ENCODE results near the gene USH1G. TPM values are rescaled to one million over a fixed set of nuclear protein-coding genes. Genes with fewer than 3 reads are reported as not detected.

Gene USH1G
- total RNA-seq, 1 donor from 2014 or later = 0.21 TPM

GRCh38 chr17:74951065-74951464 lies 28.0 kb upstream of the USH1G start:
- Histone ChIP-seq H3K27me3 (ENCODE audit: low read depth) (peaks cover 8% of the 10 kb centered on the region), H3K27ac (no peak overlapping the region), H3K4me3 (no peak overlapping the region), H3K4me1 (no peaks in the 10 kb centered on the region), H3K36me3 (no peaks in the 10 kb centered on the region), H3K9me3 (no peaks in the 10 kb centered on the region)
- intact Hi-C loops (cut with DNase I) = no loop called here
- DNase-seq = no peak
- TF ChIP-seq CTCF (IDR thresholded peaks at IDR 0.05) = no peak
- ATAC-seq = no peak

- Histone ChIP-seq H3K9me3 (no peaks in the 10 kb centered on the region), H3K4me3 (no peak overlapping the region), H3K36me3 (no peaks in the 10 kb centered on the region), H3K4me1 (no peaks in the 10 kb centered on the region), H3K27ac (no peak overlapping the region), H3K27me3 (ENCODE audit: low read depth) (peaks cover 8% of the 10 kb centered on the region)
- DNase-seq (no peak), ATAC-seq (peak in 1 of 2 donors; percentile 10)
- intact Hi-C loops (cut with DNase I) = no loop called here
- TF ChIP-seq CTCF (IDR thresholded peaks at IDR 0.05) = no peak
Measured at GRCh38 chr17:74950207-74950606, 27.2 kb upstream of the USH1G start.

- H3K4me1 ChIP-seq = no peaks in the 10 kb centered on the region
- no peaks in the 10 kb centered on the region for H3K36me3 ChIP-seq
- H3K27ac ChIP-seq = no peak overlapping the region
- peaks cover 8% of the 10 kb centered on the region for H3K27me3 ChIP-seq (ENCODE audit: low read depth)
- H3K9me3 ChIP-seq = no peaks in the 10 kb centered on the region
- ATAC-seq = no peak
- DNase-seq = no peak
- TF ChIP-seq CTCF (IDR thresholded peaks at IDR 0.05) = no peak
- H3K4me3 ChIP-seq = no peak overlapping the region
- intact Hi-C loops (cut with DNase I) = no loop called here
Measured at GRCh38 chr17:74949455-74950115, 26.5 kb upstream of the USH1G start.

DNA sequence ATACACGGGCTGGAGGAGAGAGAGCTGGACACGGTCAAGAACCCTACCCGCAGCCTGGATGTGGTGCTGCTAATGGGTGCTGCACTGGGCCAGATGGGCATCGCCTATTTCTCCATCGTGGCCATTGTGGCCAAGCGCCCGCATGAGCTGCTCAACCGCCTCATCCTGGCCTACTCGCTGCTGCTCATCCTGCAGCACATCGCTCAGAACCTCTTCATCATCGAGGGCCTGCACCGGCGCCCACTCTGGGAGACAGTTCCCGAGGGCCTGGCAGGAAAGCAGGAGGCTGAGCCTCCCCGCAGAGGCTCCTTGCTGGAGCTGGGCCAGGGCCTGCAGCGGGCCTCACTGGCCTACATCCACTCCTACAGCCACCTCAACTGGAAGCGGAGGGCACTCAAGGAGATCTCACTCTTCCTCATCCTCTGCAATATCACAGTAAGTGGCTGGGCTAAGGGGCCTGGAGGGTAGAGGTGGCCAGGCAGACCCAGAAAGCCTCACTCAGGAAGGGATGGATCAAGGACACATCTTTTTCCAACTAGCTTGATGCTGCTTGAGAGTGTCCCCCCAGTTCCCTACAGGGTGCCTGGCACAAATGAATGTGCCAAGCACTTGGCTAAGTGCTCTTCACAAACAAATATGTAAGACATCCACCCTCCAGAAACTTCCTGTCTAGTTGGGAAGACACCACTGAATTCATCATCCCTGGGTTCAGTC lies 24.1 kb upstream of the USH1G start:
- H3K27ac ChIP-seq = no peak overlapping the region
- DNase-seq = no peak
- H3K36me3 ChIP-seq = no peaks in the 10 kb centered on the region
- ATAC-seq = no peak
- peaks cover 12% of the 10 kb centered on the region for H3K27me3 ChIP-seq (ENCODE audit: low read depth)
- intact Hi-C loops (cut with DNase I) = no loop called here
- no peaks in the 10 kb centered on the region for H3K4me1 ChIP-seq
- no peaks in the 10 kb centered on the region for H3K9me3 ChIP-seq
- H3K4me3 ChIP-seq = no peak overlapping the region
- no peak for TF ChIP-seq CTCF (IDR thresholded peaks at IDR 0.05)

GRCh38 chr17:74946641-74947040 lies 23.6 kb upstream of the USH1G start:
- no peaks in the 10 kb centered on the region for H3K36me3 ChIP-seq
- no peak for ATAC-seq
- no peak overlapping the region for H3K4me3 ChIP-seq
- no peak overlapping the region for H3K27ac ChIP-seq
- no peak for DNase-seq
- peaks cover 15% of the 10 kb centered on the region for H3K27me3 ChIP-seq (ENCODE audit: low read depth)
- TF ChIP-seq CTCF (IDR thresholded peaks at IDR 0.05) = no peak
- intact Hi-C loops (cut with DNase I) = no loop called here
- no peaks in the 10 kb centered on the region for H3K9me3 ChIP-seq
- H3K4me1 ChIP-seq = no peaks in the 10 kb centered on the region
